Panc1 (cell line): ENCODE measurements around the gene HCN2. TPM values are rescaled to one million over a fixed set of nuclear protein-coding genes. Genes with fewer than 3 reads are reported as not detected.

Experiments used
- ATAC-seq: fragments of 200-7000 bp; cut with Tn5 transposase; 2 replicates; pipeline ENCODE4 v1.9.1; 2020; ENCODE audit warnings: mild to moderate bottlenecking, moderate library complexity
- BruUV-seq: library from RNA; stranded (reverse); fragments of 400-500 nt; replicated peaks from 2 replicates; lab custom pipeline; 2021; lab: Mats Ljungman, UMichigan
- CTCF ChIA-PET: fragments of 300-600 bp; sonication (Branson Sonifier 250); formaldehyde crosslinking; loops from one replicate; lab custom pipeline; 2022; ENCODE audit warnings: antibody characterized with exemption; lab: Charles Lee
- POLR2A ChIA-PET: fragments of 300-600 bp; sonication (Branson Sonifier 250); formaldehyde crosslinking; loops from one replicate; lab custom pipeline; 2022; ENCODE audit warnings: antibody characterized with exemption; lab: Charles Lee
- DNase-seq: peaks from one replicate; pipeline ENCODE4 v3.0.0-alpha.2; 2010; ENCODE audit warnings: low read depth, low spot score
- H3K27ac ChIP-seq: 2 replicates; pipeline ENCODE4 v1.5.1; 2011; ENCODE audit warnings: mild to moderate bottlenecking, low read length, inconsistent platforms
- H3K27me3 ChIP-seq: fragments of 200-500 bp; sonication (Bioruptor generic); 2 replicates; pipeline ENCODE4 v1.6.0; 2014; ENCODE audit warnings: low read length, inconsistent platforms; ENCODE audit not compliant: control insufficient read depth, insufficient read depth
- H3K36me3 ChIP-seq: fragments of 200-500 bp; sonication (Bioruptor generic); 2 replicates; pipeline ENCODE4 v1.5.1; 2014; ENCODE audit warnings: inconsistent platforms, mild to moderate bottlenecking, low read length, moderate library complexity; ENCODE audit not compliant: control insufficient read depth, insufficient read depth
- H3K4me1 ChIP-seq: 2 replicates; pipeline ENCODE4 v1.5.1; 2011; ENCODE audit warnings: inconsistent platforms, mild to moderate bottlenecking, low read length, moderate library complexity; ENCODE audit not compliant: control insufficient read depth, insufficient read depth
- H3K4me3 ChIP-seq, 2 experiments: 2 replicates each; pipeline ENCODE4 v1.5.1; 2011 to 2012; ENCODE audit warnings: low read depth in 2 of 2, low read length in 2 of 2, mild to moderate bottlenecking in 2 of 2, inconsistent platforms in 1 of 2, moderate library complexity in 1 of 2
- H3K9me3 ChIP-seq: fragments of 200-500 bp; sonication (Bioruptor generic); 2 replicates; pipeline ENCODE4 v1.5.1; 2014; ENCODE audit warnings: low read depth, mild to moderate bottlenecking, inconsistent platforms, low read length, moderate library complexity; ENCODE audit not compliant: control insufficient read depth, insufficient read depth
- CTCF ChIP-seq: fragments of 450-650 bp; IDR thresholded peaks from 2 replicates; pipeline ENCODE4 v1.5.1; 2017; ENCODE audit warnings: mild to moderate bottlenecking
- POLR2AphosphoS5 ChIP-seq: IDR thresholded peaks from 2 replicates; pipeline ENCODE4 v1.6.1; 2012; ENCODE audit warnings: mild to moderate bottlenecking, low read depth, low read length, moderate library complexity
- SIN3A ChIP-seq: IDR thresholded peaks from 2 replicates; pipeline ENCODE4 v1.6.1; 2012; ENCODE audit warnings: low read depth, mild to moderate bottlenecking, low read length, moderate library complexity, borderline replicate concordance; ENCODE audit not compliant: insufficient read depth
- TCF7L2 ChIP-seq: IDR thresholded peaks from 2 replicates; pipeline ENCODE4 v1.6.1; 2011; ENCODE audit warnings: mild to moderate bottlenecking, low read depth, low read length, inconsistent platforms
- in situ Hi-C: cut with HindIII; loops from 2 replicates; pipeline ENCODE4 v1.10.0; 2016; ENCODE audit warnings: low sequenced_read_pairs, low pct_unique_long_range_greater_than_20kb
- intact Hi-C: fragments of 100-400 bp; cut with micrococcal nuclease; formaldehyde crosslinking; loops from one replicate; pipeline ENCODE4 v1.10.0; 2022; ENCODE audit not compliant: unreplicated experiment
- total RNA-seq: library from RNA; stranded (reverse); gene quantifications from one replicate; pipeline ENCODE4 v1.2.1, GENCODE V29; 2021; ENCODE audit not compliant: unreplicated experiment
- TF ChIP-seq, protein P1 (sequence below), 2 experiments: IDR thresholded peaks; 2 replicates each; pipeline ENCODE4 v1.6.1; 2011 to 2012; ENCODE audit warnings: low read depth in 2 of 2, control low read depth in 1 of 2, low read length in 1 of 2, mild to moderate bottlenecking in 1 of 2, moderate library complexity in 1 of 2; ENCODE audit not compliant: insufficient read depth in 1 of 2

Gene HCN2
- total RNA-seq, 1 experiment from 2014 or later: 15.1 TPM

- in situ Hi-C loops (no loop called here), intact Hi-C loops (no loop called here)
- Histone ChIP-seq H3K4me1 (no peaks in the 10 kb centered on the region), H3K27ac (no peak overlapping the region), H3K36me3 (no peaks in the 10 kb centered on the region; the same call in none of the 2 replicates), H3K4me3 (no peak overlapping the region), H3K9me3 (no peaks in the 10 kb centered on the region), H3K27me3 (no peaks in the 10 kb centered on the region)
- DNase-seq: no peak
- no peak for ATAC-seq
- BruUV-seq: no TSS peak
- TF ChIP-seq TCF7L2 (no peak), SIN3A (no peak), POLR2AphosphoS5 (no peak), CTCF (no peak)
- TF ChIP-seq, protein P1, sequence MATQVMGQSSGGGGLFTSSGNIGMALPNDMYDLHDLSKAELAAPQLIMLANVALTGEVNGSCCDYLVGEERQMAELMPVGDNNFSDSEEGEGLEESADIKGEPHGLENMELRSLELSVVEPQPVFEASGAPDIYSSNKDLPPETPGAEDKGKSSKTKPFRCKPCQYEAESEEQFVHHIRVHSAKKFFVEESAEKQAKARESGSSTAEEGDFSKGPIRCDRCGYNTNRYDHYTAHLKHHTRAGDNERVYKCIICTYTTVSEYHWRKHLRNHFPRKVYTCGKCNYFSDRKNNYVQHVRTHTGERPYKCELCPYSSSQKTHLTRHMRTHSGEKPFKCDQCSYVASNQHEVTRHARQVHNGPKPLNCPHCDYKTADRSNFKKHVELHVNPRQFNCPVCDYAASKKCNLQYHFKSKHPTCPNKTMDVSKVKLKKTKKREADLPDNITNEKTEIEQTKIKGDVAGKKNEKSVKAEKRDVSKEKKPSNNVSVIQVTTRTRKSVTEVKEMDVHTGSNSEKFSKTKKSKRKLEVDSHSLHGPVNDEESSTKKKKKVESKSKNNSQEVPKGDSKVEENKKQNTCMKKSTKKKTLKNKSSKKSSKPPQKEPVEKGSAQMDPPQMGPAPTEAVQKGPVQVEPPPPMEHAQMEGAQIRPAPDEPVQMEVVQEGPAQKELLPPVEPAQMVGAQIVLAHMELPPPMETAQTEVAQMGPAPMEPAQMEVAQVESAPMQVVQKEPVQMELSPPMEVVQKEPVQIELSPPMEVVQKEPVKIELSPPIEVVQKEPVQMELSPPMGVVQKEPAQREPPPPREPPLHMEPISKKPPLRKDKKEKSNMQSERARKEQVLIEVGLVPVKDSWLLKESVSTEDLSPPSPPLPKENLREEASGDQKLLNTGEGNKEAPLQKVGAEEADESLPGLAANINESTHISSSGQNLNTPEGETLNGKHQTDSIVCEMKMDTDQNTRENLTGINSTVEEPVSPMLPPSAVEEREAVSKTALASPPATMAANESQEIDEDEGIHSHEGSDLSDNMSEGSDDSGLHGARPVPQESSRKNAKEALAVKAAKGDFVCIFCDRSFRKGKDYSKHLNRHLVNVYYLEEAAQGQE (IDR thresholded peaks at IDR 0.05; ENCODE audit: insufficient read depth in 1 of 2, low read depth in 2 of 2, low read length in 1 of 2): no peak
- ChIA-PET CTCF (no interaction called here), POLR2A (no interaction called here)
These were observed 58.6 kb downstream of the HCN2 start for GRCh38 chr19:648305-648704.

GRCh38 chr19:648904-649801, 59.5 kb downstream of the HCN2 start:
- POLR2A ChIA-PET: no interaction called here
- no TSS peak for BruUV-seq
- in situ Hi-C loops: no loop called here

More at GRCh38 chr19:648904-649801, 59.5 kb downstream of the HCN2 start:
- no peaks in the 10 kb centered on the region; the same call in none of the 2 replicates for H3K36me3 ChIP-seq
- no peak for ATAC-seq
- no peak overlapping the region for H3K4me3 ChIP-seq
- no peaks in the 10 kb centered on the region for H3K27me3 ChIP-seq
- intact Hi-C loops: no loop called here
- no peaks in the 10 kb centered on the region for H3K4me1 ChIP-seq
- no peak for TF ChIP-seq POLR2AphosphoS5
- no peak for TF ChIP-seq SIN3A
- TF ChIP-seq CTCF: no peak
- TF ChIP-seq, protein P1 (IDR thresholded peaks at IDR 0.05; ENCODE audit: insufficient read depth in 1 of 2, low read depth in 2 of 2, low read length in 1 of 2): no peak
- CTCF ChIA-PET: no interaction called here
- no peaks in the 10 kb centered on the region for H3K9me3 ChIP-seq
- no peak overlapping the region for H3K27ac ChIP-seq
- no peak for DNase-seq
